Measurements from ENCODE around the gene BEST1. TPM values are rescaled to one million over a fixed set of nuclear protein-coding genes. Genes with fewer than 3 reads are reported as not detected.

BEST1 gene
- total RNA-seq, 1 experiment from 2014 or later = 0.22 TPM

DNA sequence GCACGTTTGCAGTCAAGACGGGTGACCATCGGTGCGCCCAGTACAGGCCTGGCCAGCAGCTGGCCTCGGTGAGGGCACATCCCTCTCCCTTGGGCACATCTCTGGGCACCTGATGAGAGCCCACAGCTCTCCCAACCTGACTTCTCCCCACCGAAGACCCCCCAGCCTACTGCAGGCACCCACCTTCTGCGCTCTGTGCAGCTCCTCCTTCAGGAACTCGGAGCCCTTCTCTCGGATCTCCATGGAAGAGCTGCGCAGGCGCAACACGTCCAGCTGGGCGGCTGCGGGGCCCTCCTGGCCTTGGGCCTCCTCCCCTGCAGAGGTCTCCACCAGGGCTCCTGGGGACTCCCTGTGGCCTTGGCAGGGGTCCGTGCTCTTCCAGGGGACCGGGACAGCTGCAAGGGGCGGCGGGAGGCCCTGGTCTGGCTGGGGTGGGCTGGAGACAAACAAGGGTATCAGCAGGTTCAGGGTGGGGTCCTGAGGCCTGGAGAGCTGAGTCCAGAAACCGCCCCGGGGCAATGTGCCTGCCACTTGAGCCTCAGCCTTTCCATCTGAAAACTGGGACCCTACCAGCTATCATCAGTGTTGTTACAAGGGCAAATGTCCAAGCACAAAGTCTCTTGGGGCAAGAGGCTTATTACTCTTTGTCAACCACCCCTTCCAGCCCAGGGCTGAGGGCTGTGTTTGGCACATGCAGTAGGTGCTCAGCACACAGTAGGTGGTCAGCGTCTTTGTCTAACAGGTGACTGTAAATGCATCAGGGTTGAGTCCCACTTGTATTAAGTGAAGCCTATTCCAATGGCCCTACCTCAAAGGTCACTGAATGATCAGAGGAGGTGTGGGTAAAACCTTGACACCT is 42.1 kb upstream of the BEST1 start:
- Histone ChIP-seq H3K9me2 (replicated peaks; ENCODE audit: low read length) (no peaks in the 10 kb centered on the region), H3K4me2 (ENCODE audit: low read length) (no peak overlapping the region), H3K4me1 (ENCODE audit: insufficient read depth, low read length) (no peaks in the 10 kb centered on the region), H3K36me3 (ENCODE audit: low read depth, low read length) (no peaks in the 10 kb centered on the region), H2AFZ (ENCODE audit: low read length) (no peak overlapping the region), H3K9ac (ENCODE audit: low read length) (no peak overlapping the region), H3K27me3 (ENCODE audit: low read length) (no peaks in the 10 kb centered on the region), H3K9me3 (ENCODE audit: low read length) (no peaks in the 10 kb centered on the region), H3F3A (ENCODE audit: low read length, unreplicated experiment) (no peaks in the 10 kb centered on the region), H3K79me2 (ENCODE audit: low read length) (no peaks in the 10 kb centered on the region), H3K27ac (ENCODE audit: low read length) (no peak overlapping the region), H3K4me3 (ENCODE audit: low read length) (no peak overlapping the region), H4K20me1 (ENCODE audit: low read length) (no peaks in the 10 kb centered on the region)
- BruUV-seq (replicated peaks) = no TSS peak
- no peak for DNase-seq
- TF ChIP-seq EZH2phosphoT487 (IDR thresholded peaks at IDR 0.05; ENCODE audit: borderline replicate concordance, low read length) = no peak
- no peak for TF ChIP-seq EZH2 (IDR thresholded peaks at IDR 0.05; ENCODE audit: low read length, unreplicated experiment)
- TF ChIP-seq, protein P1, sequence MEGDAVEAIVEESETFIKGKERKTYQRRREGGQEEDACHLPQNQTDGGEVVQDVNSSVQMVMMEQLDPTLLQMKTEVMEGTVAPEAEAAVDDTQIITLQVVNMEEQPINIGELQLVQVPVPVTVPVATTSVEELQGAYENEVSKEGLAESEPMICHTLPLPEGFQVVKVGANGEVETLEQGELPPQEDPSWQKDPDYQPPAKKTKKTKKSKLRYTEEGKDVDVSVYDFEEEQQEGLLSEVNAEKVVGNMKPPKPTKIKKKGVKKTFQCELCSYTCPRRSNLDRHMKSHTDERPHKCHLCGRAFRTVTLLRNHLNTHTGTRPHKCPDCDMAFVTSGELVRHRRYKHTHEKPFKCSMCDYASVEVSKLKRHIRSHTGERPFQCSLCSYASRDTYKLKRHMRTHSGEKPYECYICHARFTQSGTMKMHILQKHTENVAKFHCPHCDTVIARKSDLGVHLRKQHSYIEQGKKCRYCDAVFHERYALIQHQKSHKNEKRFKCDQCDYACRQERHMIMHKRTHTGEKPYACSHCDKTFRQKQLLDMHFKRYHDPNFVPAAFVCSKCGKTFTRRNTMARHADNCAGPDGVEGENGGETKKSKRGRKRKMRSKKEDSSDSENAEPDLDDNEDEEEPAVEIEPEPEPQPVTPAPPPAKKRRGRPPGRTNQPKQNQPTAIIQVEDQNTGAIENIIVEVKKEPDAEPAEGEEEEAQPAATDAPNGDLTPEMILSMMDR (conservative IDR thresholded peaks at IDR 0.05; ENCODE audit: low read depth, low read length) = no peak
- ATAC-seq = no peak
- POLR2A ChIA-PET (ENCODE audit: unreplicated experiment) = no interaction called here
- CTCF ChIA-PET = interaction anchor here (0.8 kb wide), 1 partner anchor 200 kb away, joined by 4 read pairs; no protein-coding TSS in a partner anchor
- intact Hi-C loops (cut with micrococcal nuclease) = no loop called here

DNA sequence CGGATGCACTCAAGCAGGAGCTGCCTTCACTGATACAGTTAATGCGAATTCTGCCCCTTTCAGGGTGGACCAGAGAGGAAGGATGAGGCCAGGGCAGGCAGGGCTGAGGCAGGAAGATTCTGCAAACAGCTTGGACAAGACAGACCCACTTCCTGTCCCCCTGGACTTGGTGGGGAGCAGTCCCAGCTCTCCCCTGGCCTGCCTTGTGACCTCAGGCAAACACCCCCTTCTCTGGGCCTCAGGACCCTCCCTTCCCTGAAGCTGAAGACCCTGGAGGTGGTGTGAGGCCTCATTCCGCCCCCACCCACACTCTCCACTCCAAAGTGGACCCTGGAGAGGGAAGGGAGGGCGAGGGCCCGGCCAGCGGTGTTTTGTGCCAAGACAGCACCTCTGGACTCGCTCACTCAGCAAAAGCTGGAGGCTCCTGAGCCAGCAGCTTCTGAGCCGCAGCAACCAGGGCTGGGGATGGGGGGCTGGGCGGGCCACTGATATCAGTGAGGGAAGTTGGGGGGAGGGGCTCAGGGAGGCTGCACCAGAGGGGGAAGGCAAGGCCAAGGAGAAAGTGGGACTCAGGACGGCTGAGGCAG is 41.3 kb upstream of the BEST1 start:
- intact Hi-C loops (cut with micrococcal nuclease) = no loop called here
- POLR2A ChIA-PET (ENCODE audit: unreplicated experiment) = no interaction called here
- H3K9me2 ChIP-seq (replicated peaks; ENCODE audit: low read length) = no peaks in the 10 kb centered on the region
- no peaks in the 10 kb centered on the region for H3K4me1 ChIP-seq (ENCODE audit: insufficient read depth, low read length)
- H3K4me3 ChIP-seq (ENCODE audit: low read length) = no peak overlapping the region
- H3K4me2 ChIP-seq (ENCODE audit: low read length) = no peak overlapping the region
- CTCF ChIA-PET = interaction anchor here (0.8 kb wide), 1 partner anchor 199 kb away, joined by 4 read pairs; no protein-coding TSS in a partner anchor
- no peaks in the 10 kb centered on the region for H3F3A ChIP-seq (ENCODE audit: low read length, unreplicated experiment)
- no peaks in the 10 kb centered on the region for H3K9me3 ChIP-seq (ENCODE audit: low read length)
- no peaks in the 10 kb centered on the region for H3K79me2 ChIP-seq (ENCODE audit: low read length)
- ATAC-seq (no peak), DNase-seq (no peak)
- H3K27ac ChIP-seq (ENCODE audit: low read length) = no peak overlapping the region
- no peak overlapping the region for H3K9ac ChIP-seq (ENCODE audit: low read length)
- no TSS peak for BruUV-seq (replicated peaks)
- no peaks in the 10 kb centered on the region for H4K20me1 ChIP-seq (ENCODE audit: low read length)
- no peak overlapping the region for H2AFZ ChIP-seq (ENCODE audit: low read length)
- TF ChIP-seq EZH2phosphoT487 (IDR thresholded peaks at IDR 0.05; ENCODE audit: borderline replicate concordance, low read length) = no peak
- TF ChIP-seq, protein P1 (conservative IDR thresholded peaks at IDR 0.05; ENCODE audit: low read depth, low read length) = no peak
- no peak for TF ChIP-seq EZH2 (IDR thresholded peaks at IDR 0.05; ENCODE audit: low read length, unreplicated experiment)
- no peaks in the 10 kb centered on the region for H3K27me3 ChIP-seq (ENCODE audit: low read length)
- no peaks in the 10 kb centered on the region for H3K36me3 ChIP-seq (ENCODE audit: low read depth, low read length)

Data from PC-3 (cell line).